IMR-90 (cell line): ENCODE results near the gene STX7.

Experiments used
- CEBPB ChIP-seq: IDR thresholded peaks from 2 replicates; pipeline ENCODE4 v1.6.1; 2012; ENCODE audit warnings: low read depth, low read length, improper control_type of control experiment
- MAFK ChIP-seq: IDR thresholded peaks from 2 replicates; pipeline ENCODE4 v1.6.1; 2012; ENCODE audit warnings: low read depth, low read length, improper control_type of control experiment
- POLR2A ChIP-seq: IDR thresholded peaks from 2 replicates; pipeline ENCODE4 v1.6.1; 2012; ENCODE audit warnings: mild to moderate bottlenecking, low read depth, low read length
- RAD21 ChIP-seq: IDR thresholded peaks from 2 replicates; pipeline ENCODE4 v1.6.1; 2012; ENCODE audit warnings: low read length, improper control_type of control experiment
- RCOR1 ChIP-seq: IDR thresholded peaks from 2 replicates; pipeline ENCODE4 v1.6.1; 2012; ENCODE audit warnings: mild to moderate bottlenecking, low read length, improper control_type of control experiment; ENCODE audit not compliant: insufficient replicate concordance

- TF ChIP-seq POLR2A (no peak), RAD21 (no peak), MAFK (no peak), RCOR1 (no peak), CEBPB (no peak)
Measured at GRCh38 chr6:132443206-132443605, 69.7 kb downstream of the STX7 start.
